Esophagus muscularis mucosa (tissue), 4 donors: ENCODE results near the gene CKLF.

Experiments
- EP300 ChIP-seq: sonication (generic); formaldehyde crosslinking; IDR thresholded peaks from one replicate; pipeline ENCODE4 v1.6.1; 2017; ENCODE audit warnings: antibody characterized with exemption
- POLR2A ChIP-seq: fragments of 450-650 bp; IDR thresholded peaks from one replicate; pipeline ENCODE4 v1.6.1; 2017; ENCODE audit warnings: antibody characterized with exemption, moderate library complexity, mild to moderate bottlenecking, low read depth
- POLR2AphosphoS5 ChIP-seq, 2 donors: sonication (generic); formaldehyde crosslinking; IDR thresholded peaks; one replicate each; pipeline ENCODE4 v1.6.1; 2017; ENCODE audit warnings: antibody characterized with exemption in 2 of 2
- TF ChIP-seq, protein P1 (sequence below), 3 experiments: fragments of 200-600 bp in 2 of 3; fragments of 450-650 bp in 1 of 3; sonication (generic) in 2 of 3; IDR thresholded peaks; one replicate each; pipeline ENCODE4 v1.5.1; 2017 to 2019; ENCODE audit warnings: antibody characterized with exemption in 3 of 3, mild to moderate bottlenecking in 2 of 3, moderate library complexity in 1 of 3

DNA sequence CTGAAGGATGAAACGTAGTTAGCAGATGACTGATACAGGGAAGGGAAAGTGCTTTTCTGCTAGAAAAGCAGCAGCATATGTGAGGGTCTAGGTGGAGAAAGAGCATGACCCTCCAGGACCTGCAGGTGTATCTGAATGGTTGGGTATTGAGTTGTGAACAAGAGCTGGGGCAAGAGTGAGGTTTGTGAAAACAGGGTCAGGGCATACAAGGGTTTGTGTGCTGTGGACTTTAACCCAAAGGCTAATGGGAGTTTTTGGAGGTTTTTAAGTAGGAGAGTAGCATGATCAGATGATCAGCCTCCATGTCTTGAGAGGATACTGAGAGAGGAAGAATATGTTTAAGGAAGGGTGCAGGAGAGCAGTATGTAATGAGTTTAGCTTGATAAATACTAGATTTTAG is 7.7 kb downstream of the CKLF start:
- TF ChIP-seq, protein P1, sequence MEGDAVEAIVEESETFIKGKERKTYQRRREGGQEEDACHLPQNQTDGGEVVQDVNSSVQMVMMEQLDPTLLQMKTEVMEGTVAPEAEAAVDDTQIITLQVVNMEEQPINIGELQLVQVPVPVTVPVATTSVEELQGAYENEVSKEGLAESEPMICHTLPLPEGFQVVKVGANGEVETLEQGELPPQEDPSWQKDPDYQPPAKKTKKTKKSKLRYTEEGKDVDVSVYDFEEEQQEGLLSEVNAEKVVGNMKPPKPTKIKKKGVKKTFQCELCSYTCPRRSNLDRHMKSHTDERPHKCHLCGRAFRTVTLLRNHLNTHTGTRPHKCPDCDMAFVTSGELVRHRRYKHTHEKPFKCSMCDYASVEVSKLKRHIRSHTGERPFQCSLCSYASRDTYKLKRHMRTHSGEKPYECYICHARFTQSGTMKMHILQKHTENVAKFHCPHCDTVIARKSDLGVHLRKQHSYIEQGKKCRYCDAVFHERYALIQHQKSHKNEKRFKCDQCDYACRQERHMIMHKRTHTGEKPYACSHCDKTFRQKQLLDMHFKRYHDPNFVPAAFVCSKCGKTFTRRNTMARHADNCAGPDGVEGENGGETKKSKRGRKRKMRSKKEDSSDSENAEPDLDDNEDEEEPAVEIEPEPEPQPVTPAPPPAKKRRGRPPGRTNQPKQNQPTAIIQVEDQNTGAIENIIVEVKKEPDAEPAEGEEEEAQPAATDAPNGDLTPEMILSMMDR (IDR thresholded peaks at IDR 0.05): no peak
- TF ChIP-seq POLR2A (no peak), POLR2AphosphoS5 (IDR thresholded peaks at IDR 0.05) (no peak), EP300 (no peak)
